Stimulated activated CD8-positive, alpha-beta memory T cell treated with anti-CD3 and anti-CD28 coated beads, Interleukin-15, amount 100 ng/mL, for 4 hours (primary cell): Measurements from ENCODE around the gene KRT83.
"Not testable (repeated sequence)": the region's sequence is repeated elsewhere in the genome, so short reads cannot be mapped to it uniquely, and the experiment has no call there.

ENCODE experiments used
- DNase-seq, 2 donors: peaks; one replicate each; pipeline ENCODE4 v3.0.0-alpha.2; 2020; ENCODE audit warnings: low read depth in 2 of 2

KRT83 gene

GRCh38 chr12:52286857-52287785, 34.1 kb downstream of the KRT83 start:
- DNase-seq, result not testable (repeated sequence)

- no peak for DNase-seq
Measured at GRCh38 chr12:52285851-52286530, 35.2 kb downstream of the KRT83 start.

GRCh38 chr12:52285172-52285745, 35.9 kb downstream of the KRT83 start:
- DNase-seq, result no peak

GRCh38 chr12:52284562-52285171, 36.5 kb downstream of the KRT83 start:
- no peak for DNase-seq

- no peak for DNase-seq
Measured at GRCh38 chr12:52280796-52281560, 40.2 kb downstream of the KRT83 start.

DNA sequence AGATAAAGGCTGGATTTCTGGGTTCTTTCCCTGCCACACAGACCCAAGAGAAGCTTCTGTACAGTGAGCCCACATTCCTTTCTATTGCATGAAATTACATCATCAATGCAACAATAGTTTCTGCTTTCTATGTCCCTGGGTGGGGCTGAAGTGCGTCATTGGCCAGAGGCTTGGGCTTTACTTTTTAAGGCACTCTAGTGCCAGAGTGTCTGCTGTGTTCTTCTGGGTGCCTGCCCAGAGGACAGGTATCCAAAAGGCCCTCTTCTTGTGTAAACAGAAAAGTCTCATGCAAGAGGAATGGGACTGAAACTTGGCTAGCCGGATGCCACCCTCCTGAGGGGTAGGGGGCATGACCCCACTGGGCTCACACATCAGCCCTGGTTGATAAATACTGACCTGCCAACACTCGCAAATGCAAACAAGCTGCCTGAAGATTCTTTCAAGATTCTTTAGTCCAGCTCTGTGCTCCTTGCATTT, 40.8 kb downstream of the KRT83 start:
- no peak for DNase-seq

DNA sequence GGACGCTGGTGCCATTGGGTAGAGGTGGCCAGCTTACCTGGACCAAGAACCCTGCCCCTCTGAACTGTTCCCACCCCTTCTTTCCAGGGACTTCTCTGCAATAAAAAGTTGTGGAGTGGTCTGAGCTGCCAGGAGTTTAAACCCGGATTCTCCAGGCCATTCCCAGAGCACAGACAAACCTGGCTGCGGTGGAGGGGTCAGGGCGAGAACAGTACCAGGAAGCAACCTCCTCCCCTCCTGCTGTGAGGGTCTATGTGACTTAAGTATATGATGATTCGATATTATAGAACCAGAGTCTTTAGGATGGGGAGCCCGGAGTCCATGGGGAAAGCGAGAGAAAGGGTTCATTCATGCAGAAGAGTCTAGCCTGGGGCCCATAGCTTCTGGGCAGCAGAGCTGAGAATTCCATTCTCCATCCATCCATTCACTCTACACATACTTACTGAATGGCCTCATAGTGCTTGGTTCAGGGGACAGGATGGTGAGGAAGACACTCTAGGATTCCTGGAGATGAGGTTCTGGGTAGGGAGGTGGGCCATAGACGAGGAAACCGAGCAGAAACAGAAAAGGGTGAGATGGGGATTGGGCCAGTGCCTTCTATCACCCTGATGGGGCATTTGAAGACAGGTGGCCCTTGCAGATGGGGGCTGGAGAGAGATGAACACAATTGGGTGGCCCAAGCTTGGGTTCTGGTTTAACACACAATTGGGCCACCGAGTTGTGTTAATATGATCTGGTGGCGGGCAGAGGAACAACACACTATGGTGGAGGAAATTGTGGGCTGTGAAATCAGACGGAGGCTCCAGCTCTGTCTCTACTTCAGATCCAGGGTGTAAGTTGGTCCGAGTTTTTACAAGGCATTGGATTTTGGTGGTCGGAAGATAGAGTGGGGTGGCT, 41.5 kb downstream of the KRT83 start:
- DNase-seq, result no peak

DNA sequence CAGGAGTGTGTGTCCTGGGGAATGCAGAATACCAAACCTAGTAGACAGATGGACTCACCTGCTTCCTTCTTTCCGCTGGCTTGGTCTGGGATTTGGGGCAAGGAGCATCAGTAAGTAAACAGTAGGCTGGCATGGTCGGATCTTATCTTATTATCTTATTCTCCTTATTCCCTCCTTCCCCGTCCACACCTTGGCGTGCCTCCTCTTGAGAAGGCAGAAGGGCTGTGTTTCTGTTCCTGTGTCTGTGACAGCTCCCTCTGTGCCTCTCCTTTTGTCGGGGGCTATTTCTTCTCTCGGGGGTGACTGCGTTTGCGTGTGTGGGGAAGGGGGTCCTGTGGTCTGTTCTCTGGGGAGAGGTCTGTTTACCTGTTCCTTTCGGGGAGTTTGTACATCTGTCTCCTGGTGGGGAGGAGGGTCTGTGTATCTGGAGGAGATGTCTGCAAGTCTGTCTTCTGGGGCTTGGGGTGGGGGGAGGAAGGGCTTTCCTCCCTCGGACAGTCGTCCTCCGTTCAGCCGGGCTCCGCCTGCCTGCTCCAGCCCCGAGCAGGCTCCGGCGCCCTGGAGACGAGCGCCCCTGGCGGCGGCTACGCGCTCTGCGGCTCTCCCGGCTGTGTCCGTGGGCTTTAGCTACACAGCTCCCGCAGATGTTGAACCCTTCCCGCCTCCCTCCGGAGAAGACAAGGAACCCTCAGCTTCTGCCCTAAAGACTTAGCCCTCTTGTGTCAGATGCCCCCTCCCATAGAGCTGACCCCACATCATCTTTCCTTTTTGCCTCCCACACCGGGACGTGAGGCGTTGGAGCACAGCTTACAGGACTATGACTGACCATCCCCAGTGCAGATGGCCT, 42.4 kb downstream of the KRT83 start:
- peak; percentile 23 to 27 for DNase-seq

DNA sequence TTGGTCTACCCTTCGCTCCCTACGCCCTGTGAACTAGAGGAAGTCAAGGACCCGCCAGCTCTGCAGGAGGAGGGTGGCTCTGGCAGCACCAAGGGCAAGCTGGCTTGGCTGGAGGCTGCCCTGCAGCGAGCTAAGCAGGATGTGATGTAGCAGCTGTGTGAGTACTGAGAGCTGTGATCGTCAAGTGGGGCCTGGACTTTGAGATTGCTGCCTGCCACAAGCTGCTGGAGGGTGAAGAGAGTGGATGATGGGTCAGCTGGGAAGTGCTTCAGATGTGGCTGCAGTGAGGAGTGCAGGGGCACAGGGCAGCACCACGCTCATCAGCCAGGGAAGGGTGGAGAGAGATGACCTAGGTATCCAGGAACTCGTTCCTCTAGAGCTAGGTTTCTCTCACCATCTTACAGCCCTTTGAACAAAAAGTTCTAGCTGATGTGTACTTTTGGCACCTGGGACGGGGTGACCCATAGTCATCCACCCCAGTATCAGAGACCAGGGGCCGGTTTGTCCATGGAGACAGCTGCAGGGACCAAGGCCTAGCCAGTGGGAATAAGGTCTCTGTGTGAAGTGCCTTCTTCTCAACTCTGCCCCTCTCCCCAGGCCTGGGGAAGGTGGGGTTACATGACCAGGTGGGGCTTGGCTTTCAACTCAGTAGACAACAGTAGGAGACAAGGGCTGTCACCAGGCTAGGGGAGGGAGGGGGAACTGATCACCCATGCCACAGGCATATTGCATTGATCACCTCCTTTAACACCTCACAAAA, 43.5 kb downstream of the KRT83 start:
- DNase-seq, result no peak

DNA sequence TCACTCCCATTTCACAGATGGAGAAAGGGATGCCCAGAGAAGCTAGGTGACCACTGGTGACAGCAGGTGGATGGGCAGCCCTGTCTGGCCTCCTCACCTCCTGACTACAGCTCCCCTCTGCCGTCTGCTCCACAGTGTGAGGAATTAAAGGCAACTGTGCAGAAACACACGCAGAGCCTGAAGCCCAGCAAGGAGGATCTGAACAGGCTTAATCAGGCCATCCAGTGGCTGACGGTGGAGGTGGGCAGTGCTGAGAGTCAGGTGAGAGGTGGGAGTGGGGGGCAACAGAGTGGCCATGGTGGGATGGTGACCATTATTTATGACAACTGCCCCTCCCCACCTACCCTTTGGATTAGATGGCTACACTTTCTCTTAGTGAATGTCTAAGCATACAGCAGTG, 45.5 kb downstream of the KRT83 start:
- no peak for DNase-seq

DNA sequence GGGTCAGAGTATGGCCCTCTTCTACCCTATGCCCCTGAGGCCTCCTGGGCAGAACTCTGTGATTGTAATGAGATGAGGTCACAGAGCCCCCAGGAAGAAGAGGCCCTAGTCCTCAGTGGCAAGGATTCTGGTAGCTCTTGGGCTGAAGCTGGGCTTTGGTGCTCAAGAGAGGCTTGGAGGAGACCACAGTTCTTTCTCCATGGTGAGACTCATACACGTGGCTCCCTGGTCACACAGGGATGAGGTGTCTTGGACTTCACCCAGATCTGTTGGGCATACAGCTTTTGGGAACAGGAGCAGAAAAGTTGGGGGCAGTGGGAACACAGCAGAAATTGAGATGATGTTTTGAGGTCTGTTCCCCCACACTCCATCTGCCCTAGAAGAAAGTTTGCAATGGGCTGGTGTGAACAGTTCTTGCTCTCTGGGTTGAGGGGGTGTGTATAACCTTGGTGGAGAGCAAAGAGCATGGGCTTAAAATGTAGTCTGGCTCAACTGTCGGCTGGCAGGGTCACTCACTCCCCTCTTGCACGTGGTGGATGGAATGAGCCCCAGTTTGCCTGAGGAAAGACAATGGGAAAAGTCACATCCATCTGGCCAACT, 46.6 kb downstream of the KRT83 start, which contains the start of gene KRT86:
Gene KRT86 (plus strand): TSS at position 125 of the 600 bp plus-strand sequence. CDS start 27,272 bp downstream, outside the sequence.
- no peak for DNase-seq

DNA sequence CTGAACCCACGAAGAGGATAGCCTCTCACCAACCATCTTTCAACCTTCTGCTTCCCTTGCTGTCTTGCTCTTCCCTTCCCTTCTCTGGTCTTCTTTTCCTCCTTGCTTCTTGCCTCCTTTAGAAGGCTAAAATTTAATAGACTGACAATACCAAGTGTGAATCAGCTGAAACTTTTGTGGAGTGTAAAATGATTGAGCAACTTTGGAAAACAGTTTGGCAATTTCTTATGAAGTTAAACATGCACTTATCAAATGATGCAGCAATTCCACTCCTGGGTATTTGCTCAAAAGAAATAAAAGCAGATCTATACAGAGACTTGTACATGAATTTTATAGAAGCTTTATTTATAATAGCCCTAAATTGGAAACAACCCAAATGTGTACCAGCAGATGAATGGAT, 50.0 kb downstream of the KRT83 start:
- DNase-seq, result no peak

- DNase-seq, result no peak
Measured at GRCh38 chr12:52270541-52271070, 50.6 kb downstream of the KRT83 start.

GRCh38 chr12:52268212-52268611, 53.0 kb downstream of the KRT83 start:
- no peak for DNase-seq

- DNase-seq, result no peak
Measured at GRCh38 chr12:52267699-52268098, 53.5 kb downstream of the KRT83 start.

DNA sequence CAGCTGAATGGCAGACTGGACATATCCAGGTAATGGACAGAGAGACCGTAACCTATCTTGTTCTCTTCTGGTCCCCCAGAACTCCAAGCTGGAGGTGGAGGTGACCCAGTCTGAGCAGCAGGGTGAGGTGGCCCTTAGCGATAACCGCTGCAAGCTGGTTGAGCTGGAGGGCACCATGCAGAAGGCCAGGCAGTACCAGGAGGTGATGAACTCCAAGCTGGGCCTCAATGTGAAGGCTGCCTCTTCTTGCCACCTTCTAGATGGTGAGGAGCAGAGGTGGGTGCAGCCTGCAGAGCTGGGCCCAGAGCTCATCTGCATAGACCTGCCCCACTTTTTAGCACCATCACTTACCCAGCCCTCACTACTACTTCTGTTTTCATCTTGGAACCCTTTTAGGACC, 53.9 kb downstream of the KRT83 start:
- no peak for DNase-seq

- DNase-seq, result no peak
Measured at GRCh38 chr12:52266514-52266913, 54.7 kb downstream of the KRT83 start.

DNA sequence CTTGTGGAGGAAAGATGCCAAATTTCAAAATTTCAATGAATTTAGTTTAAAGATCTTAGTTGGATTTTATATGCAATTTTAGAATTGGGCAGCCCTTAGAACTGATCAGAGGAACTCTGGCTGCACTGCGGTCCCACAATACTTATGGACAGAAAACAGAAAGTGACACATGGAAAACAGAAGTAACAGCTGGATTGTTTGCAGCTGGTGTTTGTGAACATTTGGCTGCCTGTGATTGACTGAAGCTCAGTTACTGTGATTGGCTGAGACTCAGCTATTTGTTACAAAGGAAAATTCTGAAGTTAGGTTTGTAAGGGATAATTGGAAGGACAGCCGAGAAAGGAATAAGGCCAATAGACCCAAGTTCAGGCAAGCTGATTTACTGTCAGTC, 56.8 kb downstream of the KRT83 start:
- DNase-seq, result no peak
